OCI-LY1 (cell line): ENCODE results near the gene RNF125.

Experiments used
- H2AFZ ChIP-seq: fragments of 200-600 bp; sonication (generic), shearing (Covaris generic); 2 replicates; pipeline ENCODE4 v1.6.0; 2014; ENCODE audit warnings: antibody characterized with exemption, mild to moderate bottlenecking, low read length
- H3F3A ChIP-seq: fragments of 200-600 bp; sonication (generic), shearing (Covaris generic); 2 replicates; pipeline ENCODE4 v1.6.0; 2014; ENCODE audit warnings: mild to moderate bottlenecking, antibody characterized with exemption, low read length, moderate library complexity; ENCODE audit not compliant: insufficient read depth
- H3K27ac ChIP-seq: fragments of 200-600 bp; sonication (generic); 2 replicates; pipeline ENCODE4 v1.5.1; 2014; ENCODE audit warnings: low read length, mixed run types, mild to moderate bottlenecking, low read depth; ENCODE audit not compliant: poor library complexity, severe bottlenecking
- H3K27me3 ChIP-seq: fragments of 200-600 bp; sonication (generic); 2 replicates; pipeline ENCODE4 v1.6.0; 2014; ENCODE audit warnings: antibody characterized with exemption, mild to moderate bottlenecking, low read length, moderate library complexity; ENCODE audit not compliant: insufficient read depth
- H3K36me3 ChIP-seq: fragments of 200-600 bp; sonication (generic); 2 replicates; pipeline ENCODE4 v1.6.1; 2014; ENCODE audit warnings: mild to moderate bottlenecking, antibody characterized with exemption, low read length, moderate library complexity, mixed read lengths; ENCODE audit not compliant: insufficient read depth
- H3K4me1 ChIP-seq: fragments of 200-600 bp; sonication (generic); 2 replicates; pipeline ENCODE4 v1.5.1; 2014; ENCODE audit warnings: mild to moderate bottlenecking, low read length, moderate library complexity; ENCODE audit not compliant: insufficient read depth, severe bottlenecking
- H3K4me2 ChIP-seq: fragments of 200-600 bp; sonication (generic), shearing (Covaris generic); 2 replicates; pipeline ENCODE4 v1.6.1; 2014; ENCODE audit warnings: low read length
- H3K4me3 ChIP-seq: fragments of 200-600 bp; sonication (generic); 2 replicates; pipeline ENCODE4 v1.5.1; 2014; ENCODE audit warnings: low read length, low read depth, mild to moderate bottlenecking, mixed read lengths; ENCODE audit not compliant: poor library complexity, severe bottlenecking
- H3K79me2 ChIP-seq: fragments of 200-600 bp; shearing (Covaris generic); 2 replicates; pipeline ENCODE4 v1.6.1; 2016; ENCODE audit warnings: mixed run types, low read length, mixed read lengths; ENCODE audit not compliant: insufficient read depth
- H3K9ac ChIP-seq: fragments of 200-600 bp; sonication (generic), shearing (Covaris generic); 2 replicates; pipeline ENCODE4 v1.6.1; 2014; ENCODE audit warnings: mild to moderate bottlenecking, low read length, mixed read lengths
- H3K9me2 ChIP-seq: fragments of 200-600 bp; sonication (generic), shearing (Covaris generic); 2 replicates; pipeline ENCODE4 v1.6.1; 2014; ENCODE audit warnings: low read depth, mild to moderate bottlenecking, low read length, mixed read lengths
- H3K9me3 ChIP-seq: fragments of 200-600 bp; shearing (Covaris generic); 2 replicates; pipeline ENCODE4 v1.6.1; 2014; ENCODE audit warnings: low read length, mixed read lengths
- H4K20me1 ChIP-seq: fragments of 200-600 bp; sonication (generic), shearing (Covaris generic); 2 replicates; pipeline ENCODE4 v1.6.0; 2016; ENCODE audit warnings: mild to moderate bottlenecking, low read length; ENCODE audit not compliant: insufficient read depth
- EZH2 ChIP-seq: fragments of 200-600 bp; sonication (generic), shearing (Covaris generic); IDR thresholded peaks from 2 replicates; pipeline ENCODE4 v1.8.0; 2017; ENCODE audit warnings: borderline replicate concordance, mixed run types, mild to moderate bottlenecking, antibody characterized with exemption, low read length, moderate library complexity, mixed read lengths
- TF ChIP-seq, protein P1 (sequence below): fragments of 200-600 bp; sonication (generic), shearing (Covaris generic); IDR thresholded peaks from 2 replicates; pipeline ENCODE4 v1.5.1; 2017; ENCODE audit warnings: mild to moderate bottlenecking, antibody characterized with exemption, low read length, moderate library complexity, mixed read lengths

RNF125 gene

GRCh38 chr18:32029558-32029957 is 10.9 kb downstream of the RNF125 start:
- H3K9me2 ChIP-seq, result no peaks in the 10 kb centered on the region
- no peaks in the 10 kb centered on the region for H3K36me3 ChIP-seq
- no peaks in the 10 kb centered on the region for H3K4me1 ChIP-seq
- no peak overlapping the region for H3K4me3 ChIP-seq
- no peaks in the 10 kb centered on the region for H3F3A ChIP-seq
- H3K9ac ChIP-seq, result no peak overlapping the region
- no peak overlapping the region for H2AFZ ChIP-seq
- no peaks in the 10 kb centered on the region for H3K9me3 ChIP-seq
- H3K27ac ChIP-seq, result no peak overlapping the region
- no peaks in the 10 kb centered on the region for H4K20me1 ChIP-seq
- H3K4me2 ChIP-seq, result no peak overlapping the region
- H3K27me3 ChIP-seq, result peaks cover 6% of the 10 kb centered on the region; the same call in 1 of the 2 replicates
- no peak for TF ChIP-seq EZH2
- TF ChIP-seq, protein P1, sequence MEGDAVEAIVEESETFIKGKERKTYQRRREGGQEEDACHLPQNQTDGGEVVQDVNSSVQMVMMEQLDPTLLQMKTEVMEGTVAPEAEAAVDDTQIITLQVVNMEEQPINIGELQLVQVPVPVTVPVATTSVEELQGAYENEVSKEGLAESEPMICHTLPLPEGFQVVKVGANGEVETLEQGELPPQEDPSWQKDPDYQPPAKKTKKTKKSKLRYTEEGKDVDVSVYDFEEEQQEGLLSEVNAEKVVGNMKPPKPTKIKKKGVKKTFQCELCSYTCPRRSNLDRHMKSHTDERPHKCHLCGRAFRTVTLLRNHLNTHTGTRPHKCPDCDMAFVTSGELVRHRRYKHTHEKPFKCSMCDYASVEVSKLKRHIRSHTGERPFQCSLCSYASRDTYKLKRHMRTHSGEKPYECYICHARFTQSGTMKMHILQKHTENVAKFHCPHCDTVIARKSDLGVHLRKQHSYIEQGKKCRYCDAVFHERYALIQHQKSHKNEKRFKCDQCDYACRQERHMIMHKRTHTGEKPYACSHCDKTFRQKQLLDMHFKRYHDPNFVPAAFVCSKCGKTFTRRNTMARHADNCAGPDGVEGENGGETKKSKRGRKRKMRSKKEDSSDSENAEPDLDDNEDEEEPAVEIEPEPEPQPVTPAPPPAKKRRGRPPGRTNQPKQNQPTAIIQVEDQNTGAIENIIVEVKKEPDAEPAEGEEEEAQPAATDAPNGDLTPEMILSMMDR, result no peak
- H3K79me2 ChIP-seq, result no peaks in the 10 kb centered on the region

DNA sequence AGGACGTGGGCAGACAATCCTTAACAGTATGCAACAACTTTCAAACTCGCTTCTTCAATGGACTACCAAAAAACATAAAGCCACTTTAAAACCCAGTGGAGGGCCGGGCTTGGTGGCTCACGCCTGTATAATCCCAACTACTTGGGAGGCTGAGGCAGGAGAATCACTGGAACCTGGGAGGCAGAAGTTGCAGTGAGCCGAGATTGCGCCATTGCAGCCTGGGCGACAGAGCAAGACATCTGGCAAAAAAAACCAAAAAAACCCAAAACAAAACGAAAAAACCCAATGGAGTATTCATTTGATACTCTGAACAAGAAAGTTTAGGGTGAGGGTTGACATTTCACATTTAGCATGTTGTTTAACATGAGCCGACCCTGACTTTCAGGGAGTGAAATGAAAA is 14.0 kb downstream of the RNF125 start:
- no peaks in the 10 kb centered on the region; the same call in 1 of the 2 replicates for H3K36me3 ChIP-seq
- no peaks in the 10 kb centered on the region for H4K20me1 ChIP-seq
- TF ChIP-seq EZH2, result no peak
- TF ChIP-seq, protein P1, result no peak

GRCh38 chr18:32036506-32037180 is 18.0 kb downstream of the RNF125 start:
- H3K27me3 ChIP-seq, result no peaks in the 10 kb centered on the region
- no peaks in the 10 kb centered on the region for H3K4me1 ChIP-seq
- H3K79me2 ChIP-seq, result no peaks in the 10 kb centered on the region
- H3K9me2 ChIP-seq, result no peaks in the 10 kb centered on the region
- H3K36me3 ChIP-seq, result no peaks in the 10 kb centered on the region; the same call in 1 of the 2 replicates
- H3K4me2 ChIP-seq, result no peak overlapping the region
- no peaks in the 10 kb centered on the region for H3K9me3 ChIP-seq
- H4K20me1 ChIP-seq, result no peaks in the 10 kb centered on the region
- no peak overlapping the region for H3K27ac ChIP-seq
- TF ChIP-seq, protein P1, result no peak
- TF ChIP-seq EZH2, result no peak
- H3K4me3 ChIP-seq, result no peak overlapping the region
- H3K9ac ChIP-seq, result no peak overlapping the region
- no peak overlapping the region for H2AFZ ChIP-seq
- no peaks in the 10 kb centered on the region for H3F3A ChIP-seq

More for the DNA sequence above, 14.0 kb downstream of the RNF125 start:
- Histone ChIP-seq H3K9me3 (no peaks in the 10 kb centered on the region), H2AFZ (no peak overlapping the region), H3K9me2 (no peaks in the 10 kb centered on the region), H3K4me1 (no peaks in the 10 kb centered on the region), H3K27me3 (peaks cover 6% of the 10 kb centered on the region; the same call in 1 of the 2 replicates), H3K27ac (no peak overlapping the region), H3K4me3 (no peak overlapping the region), H3K79me2 (no peaks in the 10 kb centered on the region), H3K9ac (no peak overlapping the region), H3F3A (no peaks in the 10 kb centered on the region), H3K4me2 (no peak overlapping the region)
